Prostate gland (tissue), 2 donors: ENCODE data around the gene TRAK1. TPM values are rescaled to one million over a fixed set of nuclear protein-coding genes. Genes with fewer than 3 reads are reported as not detected.

Experiments used
- DNase-seq: peaks from one replicate; pipeline ENCODE4 v3.0.0-alpha.2; 2019; ENCODE audit warnings: low spot score
- H3K27ac ChIP-seq, 2 donors: fragments of 200-600 bp; sonication (generic); 2 replicates each; pipeline ENCODE4 v1.5.1; 2017 to 2019
- H3K27me3 ChIP-seq: fragments of 200-600 bp; sonication (generic); replicated peaks from 2 replicates; pipeline ENCODE4 v1.5.1; 2019; ENCODE audit not compliant: insufficient read depth
- H3K36me3 ChIP-seq, 2 donors: fragments of 200-600 bp; sonication (generic); 1 replicate in 1 of 2; 2 replicates in 1 of 2; pipeline versions ENCODE4 v1.5.1 to v1.8.1; 2017 to 2019
- H3K4me1 ChIP-seq: fragments of 200-600 bp; sonication (generic); replicated peaks from 2 replicates; pipeline ENCODE4 v1.5.1; 2019
- H3K4me3 ChIP-seq, 2 donors: fragments of 200-600 bp; sonication (generic); 2 replicates each; pipeline ENCODE4 v1.5.1; 2017 to 2019
- H3K9me3 ChIP-seq: fragments of 200-600 bp; sonication (generic); 2 replicates; pipeline ENCODE4 v1.5.1; 2017
- CTCF ChIP-seq, 4 experiments: fragments of 200-600 bp in 2 of 4; fragments of 450-650 bp in 2 of 4; sonication (generic) in 2 of 4; IDR thresholded peaks; 1 replicate in 3 of 4; 2 replicates in 1 of 4; pipeline ENCODE4 v1.5.1; 2016 to 2019; ENCODE audit warnings: antibody characterized with exemption in 4 of 4, mild to moderate bottlenecking in 2 of 4, moderate library complexity in 2 of 4
- POLR2A ChIP-seq: fragments of 450-650 bp; IDR thresholded peaks from one replicate; pipeline ENCODE4 v1.6.1; 2016; ENCODE audit warnings: antibody characterized with exemption, mild to moderate bottlenecking
- POLR2AphosphoS5 ChIP-seq: sonication (generic); formaldehyde crosslinking; IDR thresholded peaks from one replicate; pipeline ENCODE4 v1.6.1; 2017; ENCODE audit warnings: antibody characterized with exemption
- WGBS: methylation state at CpG from one replicate; pipeline ENCODE4 v1.1.5; 2018; 5-methylcytosine and 5-hydroxymethylcytosine counted together
- intact Hi-C: fragments of 100-400 bp; cut with DNase I; formaldehyde crosslinking; loops from one replicate; pipeline ENCODE4 v1.14.2; 2022
- total RNA-seq, 2 donors: library from RNA; depleted of rRNA; stranded (reverse); fragments of >200 nt; gene quantifications; one replicate each; pipeline ENCODE4 v1.1.0, GENCODE V29; 2016

Gene TRAK1
- total RNA-seq, 2 donors from 2014 or later, result 35.6 to 80.3 TPM

- Histone ChIP-seq H3K4me3 (no peak overlapping the region), H3K36me3 (peaks cover 0 to 6% of the 10 kb centered on the region in 2 donors), H3K27me3 (no peaks in the 10 kb centered on the region), H3K4me1 (no peaks in the 10 kb centered on the region), H3K27ac (no peak overlapping the region), H3K9me3 (no peaks in the 10 kb centered on the region)
- 60% methylated on average over 5 of the region's 5 CpGs for WGBS
- DNase-seq, result no peak
- no peak for TF ChIP-seq CTCF (IDR thresholded peaks at IDR 0.05)
- no peak for TF ChIP-seq POLR2A
- TF ChIP-seq POLR2AphosphoS5, result no peak
- intact Hi-C loops, result no loop called here
Observed at GRCh38 chr3:42195879-42196330, 104.7 kb downstream of the TRAK1 start.

- H3K4me1 ChIP-seq, result no peaks in the 10 kb centered on the region
- intact Hi-C loops, result no loop called here
- TF ChIP-seq POLR2A (no peak), CTCF (IDR thresholded peaks at IDR 0.05) (no peak), POLR2AphosphoS5 (no peak)
- 92% methylated on average over 3 of the region's 3 CpGs for whole genome bisulfite sequencing
- DNase-seq, result no peak
- H3K4me3 ChIP-seq, result no peak overlapping the region
- no peaks in the 10 kb centered on the region for H3K9me3 ChIP-seq
- H3K36me3 ChIP-seq, result peaks cover 0 to 6% of the 10 kb centered on the region in 2 donors
- no peaks in the 10 kb centered on the region for H3K27me3 ChIP-seq
- no peak overlapping the region for H3K27ac ChIP-seq
Observed at GRCh38 chr3:42198709-42199108, 107.6 kb downstream of the TRAK1 start.

- intact Hi-C loops, result no loop called here
- no peak overlapping the region for H3K27ac ChIP-seq
- no peaks in the 10 kb centered on the region for H3K4me1 ChIP-seq
- no peaks in the 10 kb centered on the region for H3K27me3 ChIP-seq
- TF ChIP-seq CTCF (IDR thresholded peaks at IDR 0.05), result no peak
- no peak for TF ChIP-seq POLR2A
- no peak for TF ChIP-seq POLR2AphosphoS5
- H3K36me3 ChIP-seq, result no peaks in the 10 kb centered on the region
- H3K9me3 ChIP-seq, result no peaks in the 10 kb centered on the region
- no peak for DNase-seq
- H3K4me3 ChIP-seq, result no peak overlapping the region
- WGBS, result 91% methylated on average over 33 of the region's 35 CpGs
Observed at GRCh38 chr3:42202217-42202865, 111.2 kb downstream of the TRAK1 start.

GRCh38 chr3:42204867-42205599 is 113.9 kb downstream of the TRAK1 start:
- no peaks in the 10 kb centered on the region for H3K36me3 ChIP-seq
- 49% methylated on average over 2 of the region's 2 CpGs for WGBS
- intact Hi-C loops, result no loop called here

More at GRCh38 chr3:42204867-42205599, 113.9 kb downstream of the TRAK1 start:
- TF ChIP-seq POLR2A (no peak), POLR2AphosphoS5 (no peak), CTCF (IDR thresholded peaks at IDR 0.05) (no peak)
- Histone ChIP-seq H3K27ac (no peak overlapping the region), H3K27me3 (no peaks in the 10 kb centered on the region), H3K4me3 (no peak overlapping the region), H3K9me3 (no peaks in the 10 kb centered on the region), H3K4me1 (no peaks in the 10 kb centered on the region)
- no peak for DNase-seq
